Liver (tissue), 9 donors: ENCODE results near the gene PARP8. TPM values are rescaled to one million over a fixed set of nuclear protein-coding genes. Genes with fewer than 3 reads are reported as not detected.

Experiments
- DNase-seq: peaks from one replicate; pipeline ENCODE4 v3.0.0-alpha.2; 2017; ENCODE audit warnings: low spot score
- H3K27ac ChIP-seq, 2 donors: one replicate each; pipeline ENCODE4 v1.7.0; 2013; ENCODE audit warnings: inconsistent platforms in 2 of 2, low read length in 2 of 2, control low read depth in 1 of 2, low read depth in 1 of 2, mild to moderate bottlenecking in 1 of 2
- H3K27me3 ChIP-seq, 4 donors: one replicate each; pipeline versions ENCODE4 v1.6.1 to v1.7.0; 2013; ENCODE audit warnings: low read length in 3 of 4, inconsistent platforms in 1 of 4, mild to moderate bottlenecking in 1 of 4, moderate library complexity in 1 of 4; ENCODE audit not compliant: control insufficient read depth in 4 of 4, insufficient read depth in 4 of 4
- H3K36me3 ChIP-seq, 4 donors: one replicate each; pipeline versions ENCODE4 v1.6.1 to v1.7.0; 2013; ENCODE audit warnings: low read length in 3 of 4, mild to moderate bottlenecking in 3 of 4, low read depth in 1 of 4, moderate library complexity in 1 of 4; ENCODE audit not compliant: control insufficient read depth in 4 of 4, insufficient read depth in 3 of 4
- H3K4me1 ChIP-seq, 4 donors: one replicate each; pipeline versions ENCODE4 v1.6.1 to v1.7.0; 2013; ENCODE audit warnings: low read length in 3 of 4, mild to moderate bottlenecking in 3 of 4, moderate library complexity in 1 of 4; ENCODE audit not compliant: control insufficient read depth in 4 of 4, insufficient read depth in 4 of 4
- H3K4me3 ChIP-seq, 3 donors: one replicate each; pipeline versions ENCODE4 v1.6.1 to v1.7.0; 2013; ENCODE audit warnings: low read length in 3 of 3, control low read depth in 1 of 3, low read depth in 1 of 3, mild to moderate bottlenecking in 1 of 3
- H3K9ac ChIP-seq, 2 donors: one replicate each; pipeline ENCODE4 v1.7.0; 2013; ENCODE audit warnings: low read length in 2 of 2, mild to moderate bottlenecking in 2 of 2, moderate library complexity in 2 of 2, control low read depth in 1 of 2, low read depth in 1 of 2
- H3K9me3 ChIP-seq, 4 donors: one replicate each; pipeline versions ENCODE4 v1.6.1 to v1.7.0; 2013; ENCODE audit warnings: low read length in 3 of 4; ENCODE audit not compliant: control insufficient read depth in 4 of 4
- EGR1 ChIP-seq, 2 donors: IDR thresholded peaks; 2 replicates each; pipeline ENCODE4 v1.6.1; 2016 to 2018; ENCODE audit warnings: antibody characterized with exemption in 2 of 2, low read depth in 2 of 2
- FOXA1 ChIP-seq: IDR thresholded peaks from 2 replicates; pipeline ENCODE4 v1.6.1; 2016; ENCODE audit warnings: antibody characterized with exemption
- FOXA2 ChIP-seq: IDR thresholded peaks from 2 replicates; pipeline ENCODE4 v1.6.1; 2016; ENCODE audit warnings: antibody characterized with exemption
- HNF4A ChIP-seq, 2 donors: conservative IDR thresholded peaks; 2 replicates each; pipeline ENCODE4 v1.6.1; 2016; ENCODE audit warnings: antibody characterized with exemption in 2 of 2, mild to moderate bottlenecking in 2 of 2
- HNF4G ChIP-seq: IDR thresholded peaks from 2 replicates; pipeline ENCODE4 v1.6.1; 2016; ENCODE audit warnings: antibody characterized with exemption
- JUND ChIP-seq, 2 donors: IDR thresholded peaks; 2 replicates each; pipeline ENCODE4 v1.6.1; 2016; ENCODE audit warnings: antibody characterized with exemption in 2 of 2
- RAD21 ChIP-seq, 2 donors: IDR thresholded peaks; 2 replicates each; pipeline ENCODE4 v1.6.1; 2016; ENCODE audit warnings: antibody characterized with exemption in 2 of 2, mild to moderate bottlenecking in 2 of 2
- RXRA ChIP-seq, 2 donors: IDR thresholded peaks; 2 replicates each; pipeline ENCODE4 v1.6.1; 2017 to 2018; ENCODE audit warnings: antibody characterized with exemption in 2 of 2, mild to moderate bottlenecking in 1 of 2
- SP1 ChIP-seq: IDR thresholded peaks from 2 replicates; pipeline ENCODE4 v1.6.1; 2018; ENCODE audit warnings: antibody characterized with exemption, mild to moderate bottlenecking
- TAF1 ChIP-seq: conservative IDR thresholded peaks from 2 replicates; pipeline ENCODE4 v1.6.1; 2016; ENCODE audit warnings: antibody characterized with exemption, mild to moderate bottlenecking
- WGBS: extraction: QIAGEN DNeasy Blood & Tissue Kit; methylation state at CpG from one replicate; pipeline ENCODE4 v1.1.7; 2013; 5-methylcytosine and 5-hydroxymethylcytosine counted together
- polyA plus RNA-seq, 2 donors: library from polyadenylated mRNA; stranded (reverse) in 1 of 2; unstranded in 1 of 2; fragments of 200-250 nt in 1 of 2; fragments of >200 nt in 1 of 2; fragmentation: Nextera tagmentation in 1 of 2; extraction: Ambion mirVana in 1 of 2; gene quantifications; one replicate each; pipeline versions ENCODE4 v1.2.1 to v1.2.3, GENCODE V29; 2013 to 2015
- total RNA-seq, 2 donors: library from RNA; depleted of rRNA; stranded (reverse); fragments of >200 nt; gene quantifications; one replicate each; pipeline ENCODE4 v1.2.3, GENCODE V29; 2014
- TF ChIP-seq, protein P1 (sequence below): IDR thresholded peaks from 2 replicates; pipeline ENCODE4 v1.6.1; 2016; ENCODE audit warnings: antibody characterized with exemption
- TF ChIP-seq, protein P2 (sequence below): IDR thresholded peaks from 2 replicates; pipeline ENCODE4 v1.6.1; 2016; ENCODE audit warnings: antibody characterized with exemption
- TF ChIP-seq, protein P3 (sequence below): IDR thresholded peaks from 2 replicates; pipeline ENCODE4 v1.6.1; 2016; ENCODE audit warnings: antibody characterized with exemption
- TF ChIP-seq, protein P4 (sequence below): IDR thresholded peaks from 2 replicates; pipeline ENCODE4 v1.6.1; 2016; ENCODE audit warnings: antibody characterized with exemption, mild to moderate bottlenecking
- donor health status: healthy.
- donor health status: healthy.
- donor health status: healthy.
- donor health status: healthy.
- donor health status: healthy.

PARP8 gene
- total and polyA plus RNA-seq, 4 donors, result 3.9 to 16.0 (median 7.1) TPM

DNA sequence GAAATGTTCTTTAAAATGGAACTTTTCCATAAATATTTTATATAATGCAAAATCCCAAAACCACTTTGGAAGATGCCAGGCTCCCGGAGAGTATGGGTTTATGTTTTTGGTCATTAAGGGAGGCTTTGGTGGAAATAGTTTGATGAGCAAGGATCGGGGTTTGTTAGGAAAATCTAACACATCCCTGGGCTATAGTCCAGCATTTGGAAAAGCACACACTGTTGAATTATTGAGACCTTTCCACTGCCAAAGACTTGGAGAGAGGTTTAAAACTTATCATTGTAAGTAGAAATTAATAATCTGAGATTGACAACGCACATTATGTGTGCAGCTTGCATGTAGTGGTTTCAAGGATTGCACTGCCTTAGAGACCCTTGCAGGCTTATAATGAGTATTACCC, 156.3 kb downstream of the PARP8 start:
- Histone ChIP-seq H3K9me3 (no peaks in the 10 kb centered on the region), H3K27ac (no peak overlapping the region), H3K27me3 (no peaks in the 10 kb centered on the region), H3K36me3 (peaks cover 0 to 8% (median 3%) of the 10 kb centered on the region in 4 donors), H3K4me1 (no peaks in the 10 kb centered on the region), H3K4me3 (no peak overlapping the region), H3K9ac (no peak overlapping the region)
- 97% methylated on average over 3 of the region's 3 CpGs for WGBS
- TF ChIP-seq RAD21 (IDR thresholded peaks at IDR 0.05) (no peak), FOXA1 (no peak), RXRA (IDR thresholded peaks at IDR 0.05) (no peak)
- TF ChIP-seq, protein P1, sequence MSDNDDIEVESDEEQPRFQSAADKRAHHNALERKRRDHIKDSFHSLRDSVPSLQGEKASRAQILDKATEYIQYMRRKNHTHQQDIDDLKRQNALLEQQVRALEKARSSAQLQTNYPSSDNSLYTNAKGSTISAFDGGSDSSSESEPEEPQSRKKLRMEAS, result no peak
- DNase-seq, result no peak

DNA sequence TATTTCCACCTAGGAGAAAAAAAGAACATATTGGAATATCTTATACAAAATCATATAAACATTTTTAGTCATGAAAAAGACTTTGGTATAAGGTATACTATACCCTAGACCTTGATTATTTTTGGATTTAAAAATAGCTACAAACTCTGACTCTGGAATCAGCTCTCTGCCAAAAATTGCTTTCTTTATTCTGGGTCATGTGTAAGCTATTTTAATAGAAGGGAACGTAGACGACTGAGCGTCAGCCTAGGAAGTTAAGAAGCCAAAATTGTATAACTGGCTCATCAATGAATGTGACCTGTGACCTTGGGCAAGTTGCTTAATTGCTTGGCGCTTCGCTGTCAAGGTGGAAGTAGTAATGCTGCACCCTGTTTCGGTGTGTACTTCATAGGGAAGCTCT, 157.1 kb downstream of the PARP8 start:
- Histone ChIP-seq H3K4me1 (no peaks in the 10 kb centered on the region), H3K4me3 (no peak overlapping the region), H3K9me3 (no peaks in the 10 kb centered on the region), H3K9ac (no peak overlapping the region), H3K27ac (no peak overlapping the region), H3K27me3 (no peaks in the 10 kb centered on the region), H3K36me3 (peaks cover 0 to 12% (median 6%) of the 10 kb centered on the region in 4 donors)
- TF ChIP-seq, protein P1, result no peak
- no peak for TF ChIP-seq SP1
- no peak for TF ChIP-seq FOXA2
- no peak for TF ChIP-seq RAD21 (IDR thresholded peaks at IDR 0.05)
- no peak for TF ChIP-seq EGR1 (IDR thresholded peaks at IDR 0.05; ENCODE audit: low read depth in 2 of 2)
- TF ChIP-seq TAF1, result no peak
- TF ChIP-seq HNF4G, result no peak
- TF ChIP-seq, protein P2, sequence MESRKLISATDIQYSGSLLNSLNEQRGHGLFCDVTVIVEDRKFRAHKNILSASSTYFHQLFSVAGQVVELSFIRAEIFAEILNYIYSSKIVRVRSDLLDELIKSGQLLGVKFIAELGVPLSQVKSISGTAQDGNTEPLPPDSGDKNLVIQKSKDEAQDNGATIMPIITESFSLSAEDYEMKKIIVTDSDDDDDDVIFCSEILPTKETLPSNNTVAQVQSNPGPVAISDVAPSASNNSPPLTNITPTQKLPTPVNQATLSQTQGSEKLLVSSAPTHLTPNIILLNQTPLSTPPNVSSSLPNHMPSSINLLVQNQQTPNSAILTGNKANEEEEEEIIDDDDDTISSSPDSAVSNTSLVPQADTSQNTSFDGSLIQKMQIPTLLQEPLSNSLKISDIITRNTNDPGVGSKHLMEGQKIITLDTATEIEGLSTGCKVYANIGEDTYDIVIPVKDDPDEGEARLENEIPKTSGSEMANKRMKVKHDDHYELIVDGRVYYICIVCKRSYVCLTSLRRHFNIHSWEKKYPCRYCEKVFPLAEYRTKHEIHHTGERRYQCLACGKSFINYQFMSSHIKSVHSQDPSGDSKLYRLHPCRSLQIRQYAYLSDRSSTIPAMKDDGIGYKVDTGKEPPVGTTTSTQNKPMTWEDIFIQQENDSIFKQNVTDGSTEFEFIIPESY, result no peak
- TF ChIP-seq, protein P3, sequence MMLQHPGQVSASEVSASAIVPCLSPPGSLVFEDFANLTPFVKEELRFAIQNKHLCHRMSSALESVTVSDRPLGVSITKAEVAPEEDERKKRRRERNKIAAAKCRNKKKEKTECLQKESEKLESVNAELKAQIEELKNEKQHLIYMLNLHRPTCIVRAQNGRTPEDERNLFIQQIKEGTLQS, result no peak
- TF ChIP-seq RXRA (IDR thresholded peaks at IDR 0.05), result no peak
- TF ChIP-seq, protein P4, sequence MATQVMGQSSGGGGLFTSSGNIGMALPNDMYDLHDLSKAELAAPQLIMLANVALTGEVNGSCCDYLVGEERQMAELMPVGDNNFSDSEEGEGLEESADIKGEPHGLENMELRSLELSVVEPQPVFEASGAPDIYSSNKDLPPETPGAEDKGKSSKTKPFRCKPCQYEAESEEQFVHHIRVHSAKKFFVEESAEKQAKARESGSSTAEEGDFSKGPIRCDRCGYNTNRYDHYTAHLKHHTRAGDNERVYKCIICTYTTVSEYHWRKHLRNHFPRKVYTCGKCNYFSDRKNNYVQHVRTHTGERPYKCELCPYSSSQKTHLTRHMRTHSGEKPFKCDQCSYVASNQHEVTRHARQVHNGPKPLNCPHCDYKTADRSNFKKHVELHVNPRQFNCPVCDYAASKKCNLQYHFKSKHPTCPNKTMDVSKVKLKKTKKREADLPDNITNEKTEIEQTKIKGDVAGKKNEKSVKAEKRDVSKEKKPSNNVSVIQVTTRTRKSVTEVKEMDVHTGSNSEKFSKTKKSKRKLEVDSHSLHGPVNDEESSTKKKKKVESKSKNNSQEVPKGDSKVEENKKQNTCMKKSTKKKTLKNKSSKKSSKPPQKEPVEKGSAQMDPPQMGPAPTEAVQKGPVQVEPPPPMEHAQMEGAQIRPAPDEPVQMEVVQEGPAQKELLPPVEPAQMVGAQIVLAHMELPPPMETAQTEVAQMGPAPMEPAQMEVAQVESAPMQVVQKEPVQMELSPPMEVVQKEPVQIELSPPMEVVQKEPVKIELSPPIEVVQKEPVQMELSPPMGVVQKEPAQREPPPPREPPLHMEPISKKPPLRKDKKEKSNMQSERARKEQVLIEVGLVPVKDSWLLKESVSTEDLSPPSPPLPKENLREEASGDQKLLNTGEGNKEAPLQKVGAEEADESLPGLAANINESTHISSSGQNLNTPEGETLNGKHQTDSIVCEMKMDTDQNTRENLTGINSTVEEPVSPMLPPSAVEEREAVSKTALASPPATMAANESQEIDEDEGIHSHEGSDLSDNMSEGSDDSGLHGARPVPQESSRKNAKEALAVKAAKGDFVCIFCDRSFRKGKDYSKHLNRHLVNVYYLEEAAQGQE, result no peak
- WGBS, result 87% methylated on average over 6 of the region's 6 CpGs
- DNase-seq, result no peak

DNA sequence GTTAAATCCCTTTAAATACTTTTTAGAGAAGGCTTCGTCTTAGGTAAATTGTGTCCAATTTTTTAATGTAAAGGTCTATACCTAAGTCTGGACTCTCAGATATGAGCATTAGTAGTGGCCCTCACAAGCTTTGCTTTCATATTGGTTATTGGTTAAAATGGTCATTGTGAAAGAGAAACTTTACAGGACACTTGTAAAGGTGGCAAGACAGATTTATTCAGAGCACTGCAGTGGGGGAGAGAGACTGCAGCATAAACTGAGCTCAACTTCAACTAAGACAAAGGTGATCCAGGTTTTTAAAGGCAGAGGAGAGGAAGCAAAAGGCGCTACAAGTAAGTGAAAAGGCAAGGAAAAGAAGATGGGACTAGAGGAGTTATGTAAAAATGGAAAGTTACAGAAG, 157.7 kb downstream of the PARP8 start:
- DNase-seq, result no peak
- 96% methylated on average over 2 of the region's 2 CpGs for WGBS
- Histone ChIP-seq H3K27ac (no peak overlapping the region), H3K4me3 (no peak overlapping the region), H3K27me3 (no peaks in the 10 kb centered on the region), H3K4me1 (no peaks in the 10 kb centered on the region), H3K9me3 (no peaks in the 10 kb centered on the region), H3K9ac (no peak overlapping the region), H3K36me3 (peaks cover 0 to 16% (median 8%) of the 10 kb centered on the region in 4 donors)
- TF ChIP-seq TAF1 (no peak), HNF4A (conservative IDR thresholded peaks at IDR 0.05) (no peak), JUND (IDR thresholded peaks at IDR 0.05) (no peak)
- TF ChIP-seq, protein P4, result no peak
